ENCODE data around the gene SCIN.
A peak's percentile ranks its signal among the peaks of the same experiment; 100 is the strongest.
"Not testable (repeated sequence)": the region's sequence is repeated elsewhere in the genome, so short reads cannot be mapped to it uniquely, and the experiment has no call there.

SCIN gene

DNA sequence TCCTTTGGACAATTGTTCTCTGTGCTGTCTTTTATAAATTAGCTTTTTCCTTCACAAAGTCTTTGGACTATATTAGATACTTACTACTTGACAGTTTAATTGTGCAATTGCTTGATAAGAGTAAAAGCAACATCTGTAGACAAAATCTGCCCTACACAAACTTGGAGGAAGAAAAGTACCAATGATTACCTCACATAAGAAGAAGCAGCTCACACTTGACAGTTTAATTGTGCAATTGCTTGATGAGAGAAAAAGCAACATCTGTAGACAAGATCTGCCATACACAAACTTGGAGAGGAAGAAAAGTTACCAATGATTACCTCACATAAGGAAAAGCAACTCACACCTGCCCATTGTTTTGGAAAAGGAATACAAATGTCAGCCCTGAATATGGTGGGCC is 17.1 kb upstream of the SCIN start:
- peaks cover 2% of the 10 kb centered on the region for H3K4me1 ChIP-seq (ENCODE audit: insufficient read depth, low read length)
- H3K9me3 ChIP-seq (ENCODE audit: low read length) = peaks cover 3% of the 10 kb centered on the region

DNA sequence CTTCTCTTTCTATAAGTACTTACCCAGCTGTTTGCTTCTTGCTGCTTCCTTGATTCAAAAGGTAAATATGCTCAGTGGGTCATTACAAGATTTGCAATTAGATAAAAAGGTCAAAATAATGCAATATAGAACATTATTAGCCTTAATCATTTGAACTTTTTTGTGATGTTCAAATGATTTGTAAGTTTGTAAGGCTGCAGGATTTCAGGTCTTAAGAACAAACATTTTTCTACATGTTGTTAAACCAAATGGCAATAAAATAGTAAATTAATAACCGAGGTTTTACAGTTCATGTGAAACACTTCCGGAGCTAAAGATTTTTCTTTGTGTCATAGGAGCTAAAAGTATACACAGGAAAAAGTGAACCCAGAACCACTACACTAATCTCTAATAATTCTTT is 16.2 kb upstream of the SCIN start:
- no peak overlapping the region for H2AFZ ChIP-seq (ENCODE audit: low read depth, low read length)
- no peak overlapping the region for H3K4me3 ChIP-seq (ENCODE audit: low read length)
- H3K27me3 ChIP-seq (ENCODE audit: insufficient read depth, low read length) = no peaks in the 10 kb centered on the region
- H3K4me1 ChIP-seq (ENCODE audit: insufficient read depth, low read length) = peaks cover 2% of the 10 kb centered on the region
- H3K36me3 ChIP-seq (ENCODE audit: insufficient read depth, low read length) = no peaks in the 10 kb centered on the region
- peaks cover 3% of the 10 kb centered on the region for H3K9me3 ChIP-seq (ENCODE audit: low read length)

More for the DNA sequence above, 17.1 kb upstream of the SCIN start:
- Histone ChIP-seq H3K27me3 (ENCODE audit: insufficient read depth, low read length) (no peaks in the 10 kb centered on the region), H3K4me3 (ENCODE audit: low read length) (no peak overlapping the region), H3K36me3 (ENCODE audit: insufficient read depth, low read length) (no peaks in the 10 kb centered on the region), H2AFZ (ENCODE audit: low read depth, low read length) (no peak overlapping the region)

DNA sequence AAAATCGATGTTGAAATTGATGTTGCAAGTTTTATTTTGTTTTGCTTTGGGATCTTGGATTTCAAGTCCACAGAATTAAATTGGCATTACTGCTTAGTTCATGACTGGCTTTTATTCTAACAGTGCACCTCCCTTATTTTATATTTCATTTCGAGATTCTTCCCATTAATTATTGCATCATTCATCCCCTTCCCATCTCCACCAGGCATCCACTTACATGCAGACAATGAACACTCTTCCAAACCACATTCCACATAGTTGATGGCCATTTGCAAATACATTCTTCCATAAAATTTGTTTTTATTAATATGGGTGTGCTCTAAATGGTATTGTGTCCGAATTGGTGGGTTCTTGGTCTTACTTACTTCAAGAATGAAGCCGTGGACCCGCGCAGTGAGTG is 15.6 kb upstream of the SCIN start:
- H3K36me3 ChIP-seq (ENCODE audit: insufficient read depth, low read length) = no peaks in the 10 kb centered on the region

DNA sequence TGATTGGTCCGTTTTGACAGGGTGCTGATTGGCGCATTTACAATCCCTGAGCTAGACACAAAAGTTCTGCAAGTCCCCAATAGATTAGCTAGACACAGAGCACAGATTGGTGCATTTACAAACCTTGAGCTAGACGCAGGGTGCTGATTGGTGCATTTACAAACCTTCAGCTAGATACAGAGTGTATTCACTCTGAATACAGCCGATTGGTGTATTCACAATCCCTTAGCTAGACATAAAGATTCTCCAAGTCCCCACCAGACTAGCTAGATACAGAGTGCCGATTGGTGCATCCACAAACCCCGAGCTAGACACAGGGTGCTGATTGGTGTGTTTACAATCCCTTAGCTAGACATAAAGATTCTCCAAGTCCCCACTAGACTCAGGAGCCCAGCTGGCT is 14.8 kb upstream of the SCIN start:
- not testable (repeated sequence) for H3K9me3 ChIP-seq (ENCODE audit: low read length); H3K36me3 ChIP-seq (ENCODE audit: insufficient read depth, low read length); H2AFZ ChIP-seq (ENCODE audit: low read depth, low read length); H3K27me3 ChIP-seq (ENCODE audit: insufficient read depth, low read length); H3K4me1 ChIP-seq (ENCODE audit: insufficient read depth, low read length); H3K4me3 ChIP-seq (ENCODE audit: low read length)

More for the DNA sequence above, 15.6 kb upstream of the SCIN start:
- no peak overlapping the region for H3K4me3 ChIP-seq (ENCODE audit: low read length)
- no peak overlapping the region for H2AFZ ChIP-seq (ENCODE audit: low read depth, low read length)
- H3K9me3 ChIP-seq (ENCODE audit: low read length) = peaks cover 3% of the 10 kb centered on the region
- H3K4me1 ChIP-seq (ENCODE audit: insufficient read depth, low read length) = peaks cover 2% of the 10 kb centered on the region
- no peaks in the 10 kb centered on the region for H3K27me3 ChIP-seq (ENCODE audit: insufficient read depth, low read length)

DNA sequence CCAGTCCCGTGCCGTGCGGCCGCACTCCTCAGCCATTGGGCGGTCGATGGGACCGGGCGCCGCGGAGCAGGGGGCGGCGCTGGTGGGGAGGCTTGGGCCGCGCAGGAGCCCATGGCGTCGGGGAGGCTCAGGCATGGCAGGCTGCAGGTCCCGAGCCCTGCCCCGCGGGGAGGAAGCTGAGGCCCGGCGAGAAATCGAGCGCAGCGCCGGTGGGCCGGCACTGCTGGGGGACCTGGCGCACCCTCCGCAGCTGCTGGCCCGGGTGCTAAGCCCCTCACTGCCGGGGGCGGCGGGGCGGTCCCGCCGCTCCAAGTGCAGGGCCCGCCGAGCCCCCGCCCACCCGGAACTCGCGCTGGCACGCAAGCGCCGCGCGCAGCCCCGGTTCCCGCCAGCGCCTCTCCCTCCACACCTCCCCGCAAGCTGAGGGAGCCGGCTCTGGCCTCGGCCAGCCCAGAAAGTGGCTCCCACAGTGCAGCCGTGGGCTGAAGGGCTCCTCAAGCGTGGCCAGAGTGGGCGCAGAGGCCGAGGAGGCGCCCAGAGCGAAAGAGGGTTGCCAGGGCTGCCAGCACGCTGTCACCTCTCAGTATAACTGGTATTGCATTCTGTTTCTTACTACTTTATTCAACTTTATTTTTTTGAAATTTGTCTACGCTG is 14.3 kb upstream of the SCIN start:
- not testable (repeated sequence) for H3K27me3 ChIP-seq (ENCODE audit: insufficient read depth, low read length); H3K4me3 ChIP-seq (ENCODE audit: low read length); H3K9me3 ChIP-seq (ENCODE audit: low read length); H2AFZ ChIP-seq (ENCODE audit: low read depth, low read length); H3K36me3 ChIP-seq (ENCODE audit: insufficient read depth, low read length); H3K4me1 ChIP-seq (ENCODE audit: insufficient read depth, low read length)

DNA sequence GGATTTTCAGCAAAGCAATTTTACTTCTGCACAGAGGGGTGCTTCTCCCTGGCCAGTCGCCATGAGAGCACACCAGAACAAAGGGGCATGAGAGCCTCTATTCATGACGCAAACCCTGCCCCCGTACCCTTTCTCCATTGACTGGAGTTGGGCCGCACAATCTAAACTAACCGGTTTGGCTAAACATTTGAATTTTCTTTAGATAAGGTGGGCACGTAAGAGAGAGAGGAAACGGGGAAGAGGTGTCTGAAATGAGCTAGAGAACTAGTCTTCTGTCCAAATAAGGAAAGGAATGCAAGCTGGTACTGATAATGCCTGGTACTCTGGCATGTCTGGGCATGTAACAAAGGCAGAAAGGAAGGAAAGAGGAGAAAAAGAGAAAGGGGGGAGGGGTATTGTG is 13.2 kb upstream of the SCIN start:
- H2AFZ ChIP-seq (ENCODE audit: low read depth, low read length) = no peak overlapping the region
- H3K9me3 ChIP-seq (ENCODE audit: low read length) = peaks cover 3% of the 10 kb centered on the region
- H3K4me3 ChIP-seq (ENCODE audit: low read length) = no peak overlapping the region
- no peaks in the 10 kb centered on the region for H3K36me3 ChIP-seq (ENCODE audit: insufficient read depth, low read length)
- peaks cover 2% of the 10 kb centered on the region for H3K4me1 ChIP-seq (ENCODE audit: insufficient read depth, low read length)
- H3K27me3 ChIP-seq (ENCODE audit: insufficient read depth, low read length) = no peaks in the 10 kb centered on the region

DNA sequence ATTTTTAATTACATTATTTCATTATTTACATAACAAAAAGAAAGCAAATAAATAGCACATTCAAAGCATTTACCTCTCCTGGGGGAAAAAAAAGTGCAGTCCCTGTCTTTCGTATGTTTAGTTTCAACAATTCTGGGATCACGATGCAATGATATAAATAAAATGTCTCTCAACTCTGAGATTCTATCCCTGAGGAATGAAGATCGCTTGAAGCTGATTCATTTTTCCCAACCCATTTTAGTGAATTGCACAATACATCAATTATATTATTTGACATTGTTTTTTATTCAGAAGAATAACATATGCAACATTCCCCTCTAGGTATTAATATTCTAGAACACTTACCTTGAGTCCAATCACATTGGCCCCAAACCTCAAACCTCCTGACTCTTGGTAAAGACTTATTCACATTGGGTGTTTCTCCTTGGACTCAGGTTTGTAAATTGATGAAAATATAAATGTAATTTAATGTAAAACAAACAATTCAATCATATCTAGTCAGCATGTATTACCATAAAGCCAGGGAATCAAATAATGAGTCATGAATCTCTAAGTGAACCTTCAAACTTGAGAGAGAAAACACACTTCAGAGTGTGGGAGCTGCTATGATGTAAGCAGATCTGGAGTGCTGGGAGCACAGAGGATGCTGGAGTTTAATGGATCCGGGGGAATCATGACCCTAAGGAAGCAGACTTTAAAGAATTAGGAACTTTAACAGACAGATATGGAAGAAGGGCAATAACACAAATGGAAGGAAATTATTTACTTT is 5.3 kb upstream of the SCIN start:
- H3K9me3 ChIP-seq (ENCODE audit: low read length) = no peaks in the 10 kb centered on the region
- peaks cover 1% of the 10 kb centered on the region for H3K4me1 ChIP-seq (ENCODE audit: insufficient read depth, low read length)
- H3K4me3 ChIP-seq (ENCODE audit: low read length) = no peak overlapping the region
- H3K27me3 ChIP-seq (ENCODE audit: insufficient read depth, low read length) = peaks cover 23% of the 10 kb centered on the region
- H3K36me3 ChIP-seq (ENCODE audit: insufficient read depth, low read length) = no peaks in the 10 kb centered on the region
- no peak overlapping the region for H2AFZ ChIP-seq (ENCODE audit: low read depth, low read length)

DNA sequence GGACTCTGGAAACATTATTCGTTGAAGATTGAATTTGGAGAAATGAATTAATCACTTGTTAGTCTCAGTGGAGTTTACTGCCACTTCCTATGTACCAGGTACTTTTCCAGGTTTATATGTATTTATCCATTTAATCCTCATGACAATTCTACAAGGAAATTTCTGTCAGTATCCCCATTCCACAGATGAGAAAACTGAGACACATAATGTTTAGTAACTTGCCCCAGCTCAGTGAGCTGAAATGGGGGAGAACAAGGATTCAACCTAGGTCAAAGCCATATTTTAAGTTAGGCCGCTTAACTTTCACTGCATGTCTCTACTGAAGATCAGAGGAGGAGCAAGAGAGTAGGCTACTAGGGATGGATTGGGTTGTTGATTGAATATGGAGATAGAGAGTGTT is 4.6 kb upstream of the SCIN start:
- H3K4me1 ChIP-seq (ENCODE audit: insufficient read depth, low read length) = peaks cover 5% of the 10 kb centered on the region
- peaks cover 30% of the 10 kb centered on the region for H3K27me3 ChIP-seq (ENCODE audit: insufficient read depth, low read length)
- no peaks in the 10 kb centered on the region for H3K36me3 ChIP-seq (ENCODE audit: insufficient read depth, low read length)
- no peaks in the 10 kb centered on the region for H3K9me3 ChIP-seq (ENCODE audit: low read length)
- H2AFZ ChIP-seq (ENCODE audit: low read depth, low read length) = no peak overlapping the region
- H3K4me3 ChIP-seq (ENCODE audit: low read length) = no peak overlapping the region

DNA sequence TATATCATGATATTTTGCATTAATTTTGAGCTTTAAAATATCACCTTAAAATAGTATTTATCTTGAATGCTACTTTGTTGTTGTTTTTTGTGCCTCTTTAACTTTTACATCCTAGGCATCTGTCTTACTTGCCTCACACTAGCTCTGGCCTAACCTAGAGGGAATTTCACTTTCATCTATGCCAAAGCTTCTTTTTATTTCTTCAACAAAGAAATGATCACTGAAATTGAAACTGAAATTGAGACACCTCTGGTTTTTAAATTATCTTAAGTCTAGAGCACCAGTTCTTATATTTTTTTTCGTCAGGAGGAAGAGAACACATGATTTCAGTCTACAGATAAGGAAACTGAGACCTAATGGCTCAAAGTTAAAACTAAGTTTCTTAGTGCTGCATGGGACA is 3.5 kb upstream of the SCIN start:
- Histone ChIP-seq H3K4me3 (ENCODE audit: low read length) (no peak overlapping the region), H3K27me3 (ENCODE audit: insufficient read depth, low read length) (peaks cover 41% of the 10 kb centered on the region), H3K4me1 (ENCODE audit: insufficient read depth, low read length) (peaks cover 5% of the 10 kb centered on the region), H3K9me3 (ENCODE audit: low read length) (no peaks in the 10 kb centered on the region), H3K36me3 (ENCODE audit: insufficient read depth, low read length) (no peaks in the 10 kb centered on the region), H2AFZ (ENCODE audit: low read depth, low read length) (no peak overlapping the region)

DNA sequence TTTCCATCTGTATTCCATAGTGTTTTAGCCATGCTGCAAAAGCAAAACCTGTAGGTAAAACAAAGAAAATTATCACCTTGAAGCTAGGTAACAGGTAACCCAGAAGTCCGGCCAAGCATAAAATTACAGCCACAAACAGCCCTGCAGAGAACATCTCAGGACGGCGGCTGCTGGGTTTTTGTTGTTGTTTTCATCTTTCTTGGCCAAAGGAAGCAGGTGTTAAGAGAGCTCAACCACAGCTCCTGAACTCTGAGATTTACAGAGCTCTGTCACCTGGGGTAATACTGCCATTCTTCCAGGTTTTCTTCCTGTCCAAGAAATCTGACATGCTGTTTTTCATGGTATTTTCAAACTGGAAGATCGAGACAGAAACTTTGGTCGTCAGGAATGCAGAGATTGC is 847 bp upstream of the SCIN start:
- no peak overlapping the region for H3K4me3 ChIP-seq (ENCODE audit: low read length)

DNA sequence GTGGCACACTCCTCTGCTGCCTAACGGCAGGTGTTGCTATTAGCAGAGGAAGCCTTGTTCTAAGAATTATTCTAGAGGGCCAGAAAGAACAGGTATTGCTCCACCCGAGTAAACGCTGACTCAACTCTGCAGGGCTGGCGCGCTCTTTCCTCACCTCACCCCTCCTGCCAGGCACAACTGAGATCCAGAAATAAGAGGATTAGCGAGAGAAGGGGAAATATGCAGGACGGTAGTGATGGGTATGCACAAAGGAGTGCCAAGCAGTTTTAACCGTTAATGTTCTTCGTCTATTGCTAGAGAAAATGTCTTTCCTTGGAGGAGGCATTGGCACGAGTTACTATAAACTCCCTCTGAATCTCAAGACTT is 369 bp upstream of the SCIN start:
- peak overlapping the region; percentile 55 for H2AFZ ChIP-seq (ENCODE audit: low read depth, low read length)
- no peaks in the 10 kb centered on the region for H3K9me3 ChIP-seq (ENCODE audit: low read length)
- H3K27me3 ChIP-seq (ENCODE audit: insufficient read depth, low read length) = peaks cover 52% of the 10 kb centered on the region
- H3K4me1 ChIP-seq (ENCODE audit: insufficient read depth, low read length) = peaks cover 5% of the 10 kb centered on the region
- H3K36me3 ChIP-seq (ENCODE audit: insufficient read depth, low read length) = no peaks in the 10 kb centered on the region
- H3K4me3 ChIP-seq (ENCODE audit: low read length) = peak overlapping the region; percentile 44

More for the DNA sequence above, 847 bp upstream of the SCIN start:
- Histone ChIP-seq H3K9me3 (ENCODE audit: low read length) (no peaks in the 10 kb centered on the region), H2AFZ (ENCODE audit: low read depth, low read length) (no peak overlapping the region), H3K4me1 (ENCODE audit: insufficient read depth, low read length) (peaks cover 5% of the 10 kb centered on the region), H3K27me3 (ENCODE audit: insufficient read depth, low read length) (peaks cover 52% of the 10 kb centered on the region), H3K36me3 (ENCODE audit: insufficient read depth, low read length) (no peaks in the 10 kb centered on the region)

DNA sequence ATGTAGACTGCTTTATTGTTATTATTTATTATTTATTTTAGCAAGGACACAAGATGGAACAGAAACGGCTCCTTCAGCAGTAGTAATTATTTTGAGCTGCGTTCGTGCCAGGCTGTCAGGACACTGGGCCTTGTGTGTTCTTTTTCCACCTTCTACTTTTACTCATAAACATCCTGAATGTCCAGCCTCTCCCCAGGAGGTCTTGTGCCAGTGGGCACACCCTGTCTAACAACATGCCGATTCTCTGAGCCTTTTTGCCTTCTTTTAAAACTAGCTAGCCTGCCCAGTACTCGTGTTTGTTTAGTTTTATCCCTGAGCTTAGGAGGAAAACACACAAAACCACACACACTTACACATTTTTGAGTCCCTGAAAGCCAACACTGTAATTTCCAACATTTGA is 1.2 kb downstream of the SCIN start:
- peaks cover 5% of the 10 kb centered on the region for H3K4me1 ChIP-seq (ENCODE audit: insufficient read depth, low read length)
- no peaks in the 10 kb centered on the region for H3K9me3 ChIP-seq (ENCODE audit: low read length)
- H3K36me3 ChIP-seq (ENCODE audit: insufficient read depth, low read length) = no peaks in the 10 kb centered on the region
- no peak overlapping the region for H3K4me3 ChIP-seq (ENCODE audit: low read length)
- no peak overlapping the region for H2AFZ ChIP-seq (ENCODE audit: low read depth, low read length)
- H3K27me3 ChIP-seq (ENCODE audit: insufficient read depth, low read length) = peaks cover 52% of the 10 kb centered on the region

DNA sequence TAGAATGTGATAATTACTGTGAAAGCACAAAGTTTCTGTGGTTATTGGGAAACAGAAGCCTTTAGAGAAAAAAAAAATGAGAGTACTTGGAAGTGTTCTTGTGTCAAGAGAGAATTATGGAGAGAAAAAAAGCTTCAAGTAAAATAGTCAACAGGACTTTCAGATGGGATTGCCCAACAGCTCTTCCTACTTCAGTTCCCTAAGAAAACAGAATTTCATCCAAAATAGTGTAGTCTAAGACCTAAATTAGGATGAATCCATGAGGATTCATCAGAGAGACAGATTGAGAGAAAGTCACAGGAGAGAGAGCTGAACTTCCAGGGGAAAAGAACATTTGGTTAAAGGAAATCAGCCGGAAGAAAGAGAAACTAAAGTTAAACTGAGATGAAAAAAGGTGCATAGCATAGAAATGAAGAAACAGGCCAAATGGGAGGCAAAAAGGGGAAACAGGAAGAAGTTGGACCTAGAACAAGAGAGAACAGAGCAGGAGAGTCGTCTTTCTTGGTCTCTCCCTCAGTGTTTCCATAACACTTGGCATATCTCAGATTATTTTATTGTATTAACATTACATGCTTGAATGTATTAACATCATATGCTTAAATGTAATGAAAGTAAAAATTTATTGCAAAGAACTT is 2.5 kb downstream of the SCIN start:
- no peaks in the 10 kb centered on the region for H3K36me3 ChIP-seq (ENCODE audit: insufficient read depth, low read length)
- H3K27me3 ChIP-seq (ENCODE audit: insufficient read depth, low read length) = peaks cover 52% of the 10 kb centered on the region
- peaks cover 5% of the 10 kb centered on the region for H3K4me1 ChIP-seq (ENCODE audit: insufficient read depth, low read length)
- H3K9me3 ChIP-seq (ENCODE audit: low read length) = no peaks in the 10 kb centered on the region
- H2AFZ ChIP-seq (ENCODE audit: low read depth, low read length) = no peak overlapping the region
- no peak overlapping the region for H3K4me3 ChIP-seq (ENCODE audit: low read length)
